Coronary artery (tissue), 2 donors: ENCODE measurements around the gene PIP4K2A.
"Not testable (repeated sequence)": the region's sequence is repeated elsewhere in the genome, so short reads cannot be mapped to it uniquely, and the experiment has no call there.

ENCODE experiments used
- DNase-seq: peaks from one replicate; pipeline ENCODE4 v3.0.0-alpha.2; 2017; ENCODE audit warnings: low spot score
- H3K27ac ChIP-seq, 2 donors: fragments of 200-600 bp; sonication (generic); one replicate each; pipeline ENCODE4 v1.5.1; 2016 to 2019
- H3K4me3 ChIP-seq: fragments of 200-600 bp; sonication (generic); 2 replicates; pipeline ENCODE4 v1.5.1; 2016; ENCODE audit warnings: mild to moderate bottlenecking, moderate library complexity
- CTCF ChIP-seq: fragments of 200-600 bp; sonication (generic); IDR thresholded peaks from one replicate; pipeline ENCODE4 v1.5.1; 2019; ENCODE audit warnings: antibody characterized with exemption

Gene PIP4K2A

GRCh38 chr10:22697800-22698199 is 16.6 kb downstream of the PIP4K2A start:
- TF ChIP-seq CTCF: no peak
- H3K27ac ChIP-seq: no peak overlapping the region
- H3K4me3 ChIP-seq: no peak overlapping the region
- no peak for DNase-seq

GRCh38 chr10:22697101-22697500 is 17.3 kb downstream of the PIP4K2A start:
- no peak overlapping the region for H3K27ac ChIP-seq
- DNase-seq: no peak
- no peak overlapping the region for H3K4me3 ChIP-seq

GRCh38 chr10:22693860-22694259 is 20.5 kb downstream of the PIP4K2A start:
- no peak for TF ChIP-seq CTCF
- H3K4me3 ChIP-seq: no peak overlapping the region
- no peak for DNase-seq
- no peak overlapping the region for H3K27ac ChIP-seq

More at GRCh38 chr10:22697101-22697500, 17.3 kb downstream of the PIP4K2A start:
- TF ChIP-seq CTCF: no peak

- DNase-seq: no peak
- Histone ChIP-seq H3K27ac (no peak overlapping the region), H3K4me3 (no peak overlapping the region)
- TF ChIP-seq CTCF: no peak
These were observed 21.0 kb downstream of the PIP4K2A start for GRCh38 chr10:22693371-22693784.

GRCh38 chr10:22692119-22692518 is 22.3 kb downstream of the PIP4K2A start:
- H3K27ac ChIP-seq: not testable (repeated sequence)

GRCh38 chr10:22690614-22691431 is 23.6 kb downstream of the PIP4K2A start:
- no peak for TF ChIP-seq CTCF
- Histone ChIP-seq H3K27ac (no peak overlapping the region), H3K4me3 (no peak overlapping the region)
- no peak for DNase-seq

More at GRCh38 chr10:22692119-22692518, 22.3 kb downstream of the PIP4K2A start:
- not testable (repeated sequence) for DNase-seq, H3K4me3 ChIP-seq

- H3K27ac ChIP-seq: no peak overlapping the region
- TF ChIP-seq CTCF: no peak
- no peak overlapping the region for H3K4me3 ChIP-seq
- no peak for DNase-seq
These were observed 24.2 kb downstream of the PIP4K2A start for GRCh38 chr10:22690158-22690557.
